GM19025 (cell line): ENCODE results near the gene CLRN3.

ENCODE experiments used
- ATAC-seq: cut with Tn5 transposase; IDR thresholded peaks from one replicate; pipeline ENCODE4 v1.9.1; 2021; ENCODE audit warnings: mild to moderate bottlenecking, low read depth, moderate library complexity; ENCODE audit not compliant: unreplicated experiment

The CLRN3 gene

DNA sequence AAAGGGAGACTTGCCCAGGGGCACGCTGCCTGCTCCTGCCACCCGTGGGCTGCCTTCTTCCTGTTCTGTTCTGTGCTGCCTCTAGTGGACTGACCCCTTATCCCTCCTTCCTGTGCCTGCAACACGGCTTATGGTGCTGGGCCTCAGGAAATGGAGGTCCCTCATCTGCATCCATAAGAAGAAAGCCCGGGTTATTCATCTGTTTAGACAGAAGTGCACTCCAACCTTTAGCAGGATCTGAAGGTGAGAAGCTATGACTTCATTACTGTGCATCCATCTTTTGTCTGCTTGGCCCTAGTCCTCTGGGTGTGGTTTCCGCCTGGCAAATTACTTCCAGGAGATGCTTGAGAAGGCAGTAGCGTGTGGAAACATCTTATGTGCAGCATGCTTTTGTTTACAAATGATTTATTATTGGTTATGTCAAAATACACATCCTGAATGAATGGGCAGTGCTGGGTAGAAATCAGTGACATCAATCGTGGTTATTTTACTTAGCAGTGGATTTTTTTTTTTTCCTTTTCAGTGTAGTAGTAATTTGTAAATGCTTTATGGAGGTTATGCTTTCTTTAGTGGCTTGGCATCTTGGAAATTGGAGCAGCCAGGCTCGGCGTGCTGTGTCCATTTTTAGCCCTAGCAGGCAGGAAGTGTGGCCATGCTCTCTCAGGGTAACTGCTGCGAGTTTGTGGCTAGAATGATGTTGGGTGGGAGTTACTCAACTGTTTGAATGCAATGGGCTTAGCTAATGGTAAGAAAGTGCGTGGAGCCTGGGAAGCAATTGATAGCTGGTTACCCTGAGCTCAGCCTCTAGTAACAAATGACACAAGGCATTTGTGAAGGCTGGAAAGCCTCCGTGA is 26.9 kb upstream of the CLRN3 start:
- ATAC-seq, result no peak

DNA sequence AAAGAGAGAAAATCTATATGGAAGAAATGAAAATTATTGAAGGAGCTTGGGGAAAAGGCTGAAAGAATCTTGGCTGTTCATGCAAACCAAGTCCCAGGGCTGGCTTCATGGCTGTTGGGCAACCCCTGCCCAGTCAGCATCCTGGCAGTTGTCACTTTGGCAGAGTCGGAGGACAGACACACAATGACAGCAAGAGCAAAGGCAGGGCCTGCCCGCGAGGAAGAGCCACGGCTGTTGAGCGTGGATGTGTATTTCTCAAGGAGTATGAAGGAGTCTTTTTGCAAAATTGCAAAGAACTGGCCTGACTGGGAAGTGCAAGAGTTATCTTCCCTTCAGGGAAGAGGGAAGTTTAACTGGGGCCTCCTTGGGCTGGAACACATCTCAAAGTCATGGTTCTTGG is 25.8 kb upstream of the CLRN3 start:
- ATAC-seq, result no peak

DNA sequence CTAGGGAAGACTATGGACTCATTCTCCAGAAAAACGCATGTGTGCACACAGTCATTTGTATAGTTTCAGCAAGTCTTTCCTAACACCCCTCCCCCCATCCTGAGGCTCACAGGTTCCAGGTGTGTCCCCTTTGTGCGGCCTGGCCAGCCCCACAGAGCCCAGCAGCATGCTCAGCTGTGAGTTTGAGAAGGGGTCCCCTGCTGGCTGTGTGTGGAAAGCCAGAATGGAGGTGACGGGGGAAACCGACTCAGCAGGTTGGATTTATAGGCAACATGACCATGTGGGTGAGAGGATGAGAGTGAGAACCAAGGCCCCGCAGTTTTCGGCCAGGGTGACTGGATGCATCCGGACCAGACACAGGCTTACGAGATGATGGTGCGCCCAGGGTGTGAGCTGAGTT is 24.1 kb upstream of the CLRN3 start:
- no peak for ATAC-seq

- ATAC-seq, result no peak
Measured at GRCh38 chr10:127915324-127915723, 22.6 kb upstream of the CLRN3 start.

DNA sequence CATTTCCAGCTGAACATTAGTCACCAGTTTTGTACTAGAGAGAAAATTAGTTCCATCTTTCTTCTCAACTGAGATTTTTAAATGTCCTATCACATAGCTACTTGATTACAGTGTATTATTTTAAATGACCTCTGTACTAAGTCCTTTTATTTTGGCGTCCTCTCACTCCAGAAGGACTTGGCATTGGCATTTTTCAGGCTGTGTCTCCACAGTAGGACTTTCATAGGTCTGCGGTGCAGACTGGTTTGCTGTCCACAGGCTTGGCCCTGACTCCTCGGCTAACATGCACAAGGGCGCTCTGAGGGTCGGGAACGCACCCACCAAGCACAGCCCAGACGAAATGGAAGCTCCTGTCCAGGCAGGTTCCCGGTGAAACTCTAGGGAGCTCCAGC is 20.6 kb upstream of the CLRN3 start:
- ATAC-seq, result no peak

DNA sequence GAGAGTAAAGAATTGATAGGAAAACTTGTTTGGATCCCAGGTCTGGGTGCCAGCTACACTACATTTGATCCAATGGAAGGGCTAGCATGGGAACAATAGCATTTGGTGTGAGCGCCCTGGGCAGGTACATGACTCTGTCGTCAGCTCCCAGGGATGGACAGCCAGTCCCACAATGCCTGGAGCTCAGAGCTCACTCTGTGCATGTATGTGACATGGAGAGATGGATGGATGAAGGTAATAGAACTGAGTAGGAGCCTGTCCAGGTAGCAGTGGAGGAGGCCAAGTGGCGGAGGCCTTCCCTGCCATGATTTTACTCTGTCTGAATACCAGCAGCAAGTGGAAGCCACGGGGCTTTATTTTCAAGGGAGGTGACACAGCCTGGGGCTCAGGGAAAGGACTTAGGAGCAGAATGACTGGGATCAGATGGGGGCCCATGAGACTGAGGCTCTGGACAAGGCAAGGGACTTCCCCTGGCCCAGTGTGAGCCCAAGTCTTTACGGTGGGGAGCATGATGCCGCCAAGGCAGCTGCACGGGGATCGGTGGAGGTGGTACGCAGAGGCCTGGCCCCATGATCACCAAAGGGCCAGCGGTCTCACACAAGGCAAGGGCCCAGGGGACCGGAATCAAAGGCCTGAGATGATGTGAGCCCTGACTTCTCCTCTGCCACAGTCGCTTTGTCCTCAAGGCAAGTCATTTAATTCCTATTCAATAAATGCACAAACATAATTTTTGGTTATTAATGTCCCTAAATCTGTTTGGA is 20.0 kb upstream of the CLRN3 start:
- no peak for ATAC-seq

DNA sequence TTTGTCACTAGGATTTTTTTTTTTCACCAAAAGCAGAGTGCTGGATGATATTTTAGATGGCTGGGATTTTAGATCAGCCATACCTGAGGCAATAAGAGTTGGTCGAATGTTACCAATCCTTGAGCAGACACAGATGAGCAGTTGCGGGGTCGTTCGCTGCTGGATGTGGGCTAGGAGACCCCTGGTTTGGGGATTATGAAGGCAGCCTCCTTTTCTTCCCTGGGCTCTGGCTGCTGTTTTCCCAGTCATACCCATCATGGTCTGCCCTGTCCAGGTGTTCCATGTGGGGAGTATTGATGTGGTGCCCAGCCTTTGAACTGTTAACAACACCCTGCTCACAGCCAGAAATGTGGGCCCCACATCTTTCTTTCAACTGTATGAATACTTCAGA is 19.1 kb upstream of the CLRN3 start:
- ATAC-seq, result no peak

DNA sequence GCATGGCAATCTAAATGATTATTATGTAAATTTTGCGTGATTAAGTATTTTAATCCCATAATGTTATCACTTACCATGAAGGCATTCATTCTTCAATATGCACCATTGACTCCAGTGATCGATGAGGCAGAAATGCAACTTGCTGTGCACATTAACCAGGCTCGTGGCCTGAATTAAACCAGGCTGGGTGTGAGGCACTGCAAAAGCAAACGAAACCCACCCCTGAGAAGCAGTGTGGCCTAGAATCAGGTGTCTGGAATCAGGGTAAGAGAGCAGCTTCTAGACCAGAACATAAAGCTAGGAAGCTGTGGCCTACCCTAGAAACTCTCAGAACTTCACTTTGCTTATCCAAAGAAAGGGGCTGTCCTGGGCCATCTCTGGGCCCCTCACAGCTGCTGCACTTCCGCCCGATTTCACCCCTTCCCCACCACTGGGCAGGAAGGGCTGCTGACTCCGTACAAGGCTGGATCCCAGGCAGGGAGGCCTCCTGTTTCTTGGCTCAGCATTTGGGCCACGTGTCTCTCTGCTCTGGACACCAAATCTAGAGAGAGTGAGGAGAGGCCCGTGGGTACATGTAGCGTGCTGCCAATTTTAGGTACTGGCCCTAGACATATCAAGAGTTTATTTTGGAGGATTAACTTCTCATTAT is 18.6 kb upstream of the CLRN3 start:
- no peak for ATAC-seq

DNA sequence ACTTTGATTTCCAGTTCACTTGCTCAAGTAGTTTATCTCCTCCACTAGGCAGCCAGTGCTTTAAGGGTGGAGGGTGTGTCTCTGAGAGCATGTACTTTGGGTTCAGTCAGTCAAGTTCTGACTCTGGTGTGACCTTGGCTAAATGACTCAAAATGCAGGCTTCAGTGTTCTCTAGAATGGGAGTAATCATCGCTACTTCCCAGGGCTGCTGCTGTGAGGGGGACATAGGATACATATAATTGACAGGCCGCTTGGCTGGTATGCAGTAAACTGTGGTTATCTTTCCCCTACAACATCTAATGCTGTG is 17.7 kb upstream of the CLRN3 start:
- no peak for ATAC-seq

DNA sequence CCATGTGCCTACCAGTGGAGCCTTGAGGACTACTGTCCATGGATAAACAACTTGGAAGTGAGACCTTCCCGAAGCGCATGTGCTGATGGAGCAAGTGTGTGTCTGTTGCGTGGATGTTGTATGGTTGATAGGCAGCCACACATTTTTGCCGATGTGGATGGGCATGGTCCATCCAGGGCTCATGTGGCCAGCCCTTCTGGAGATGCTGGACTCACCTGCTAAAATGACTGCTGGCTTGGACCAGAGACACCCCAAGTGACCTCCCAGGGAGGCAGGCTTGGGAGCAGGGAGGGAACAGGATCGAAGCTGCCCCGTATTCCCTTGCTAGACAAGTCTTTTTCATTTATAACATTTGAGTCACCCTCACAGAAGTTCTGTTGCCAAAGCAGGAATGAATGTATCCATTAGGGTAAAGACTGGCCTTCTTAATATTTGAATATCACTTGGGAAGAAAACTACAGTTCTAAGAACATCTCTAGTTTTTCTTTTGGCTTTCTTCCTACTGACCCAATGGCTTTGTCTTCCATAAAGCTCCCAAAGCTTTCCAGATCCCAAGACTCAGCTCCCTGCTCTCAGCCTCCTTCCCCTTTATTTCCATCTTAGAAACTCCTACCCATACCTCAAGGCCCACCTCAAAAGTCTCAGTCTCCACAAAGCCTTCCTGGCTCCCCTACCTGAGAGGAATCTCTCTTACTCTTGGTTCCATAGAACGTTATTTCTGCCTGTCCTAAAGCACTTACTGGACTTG is 17.1 kb upstream of the CLRN3 start:
- ATAC-seq, result no peak

- no peak for ATAC-seq
Measured at GRCh38 chr10:127908959-127909267, 16.2 kb upstream of the CLRN3 start.

- ATAC-seq, result no peak
Measured at GRCh38 chr10:127908106-127908958, 15.6 kb upstream of the CLRN3 start.

DNA sequence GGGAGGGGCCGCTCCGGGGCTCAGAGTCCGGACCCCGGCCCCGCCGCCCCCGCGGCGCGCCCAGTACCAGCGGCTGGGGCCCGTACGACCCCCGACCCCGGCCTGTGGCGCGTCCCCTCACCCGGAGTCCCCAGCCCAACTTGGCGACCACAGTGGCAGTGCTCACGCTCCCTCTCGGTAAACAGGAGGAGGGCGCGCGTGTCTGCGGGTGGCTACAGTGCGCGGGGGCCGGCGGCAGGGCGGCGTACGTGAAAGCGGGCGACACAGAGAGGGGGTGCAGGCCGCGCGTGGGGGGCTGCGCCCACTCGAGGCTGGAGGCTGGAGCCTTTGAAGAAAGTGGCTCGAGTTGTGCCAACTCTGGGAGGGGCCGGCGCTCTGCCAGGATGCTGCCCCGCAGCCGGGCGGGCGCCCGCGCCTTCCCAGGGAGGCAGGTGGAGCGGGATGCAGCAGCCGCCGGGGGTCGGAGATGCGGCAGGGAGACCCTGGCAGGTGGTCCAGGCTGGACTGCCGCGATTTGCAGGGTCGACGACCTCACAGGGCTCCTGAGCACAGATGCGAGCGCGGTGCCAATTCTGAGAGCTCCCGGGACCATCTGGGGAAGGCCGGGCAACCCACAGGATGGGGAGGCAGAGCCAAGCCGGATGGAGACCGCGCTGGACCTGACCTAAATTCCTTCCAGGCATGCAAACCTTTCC is 14.8 kb upstream of the CLRN3 start:
- ATAC-seq, result no peak

- peak; percentile 91 for ATAC-seq
Measured at GRCh38 chr10:127906548-127907377, 14.0 kb upstream of the CLRN3 start, which contains the start of gene PTPRE. Gene PTPRE (plus strand): TSS chr10:127907103. CDS start chr10:128040882, 133,779 bp downstream.

DNA sequence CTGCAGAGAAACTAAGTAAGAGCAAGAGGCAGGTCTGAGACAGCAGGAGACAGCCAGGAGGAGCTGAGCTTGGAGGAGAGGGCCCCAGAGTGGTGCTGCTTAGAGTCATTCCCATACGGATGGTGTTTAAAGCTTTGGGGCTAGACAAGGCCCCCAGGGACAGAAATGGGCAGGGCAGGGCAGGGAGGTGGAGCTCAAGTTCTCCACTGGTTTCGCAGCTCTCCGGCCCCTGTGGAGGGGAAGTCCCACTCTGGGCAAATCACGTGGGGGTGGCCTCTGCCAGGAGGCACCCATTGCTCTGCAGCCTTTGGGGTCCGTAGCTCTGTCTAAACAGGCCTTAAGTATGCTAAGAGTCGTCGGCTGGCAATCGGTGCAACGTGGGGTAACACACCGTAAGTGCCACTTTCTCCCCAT is 13.1 kb upstream of the CLRN3 start:
- no peak for ATAC-seq

DNA sequence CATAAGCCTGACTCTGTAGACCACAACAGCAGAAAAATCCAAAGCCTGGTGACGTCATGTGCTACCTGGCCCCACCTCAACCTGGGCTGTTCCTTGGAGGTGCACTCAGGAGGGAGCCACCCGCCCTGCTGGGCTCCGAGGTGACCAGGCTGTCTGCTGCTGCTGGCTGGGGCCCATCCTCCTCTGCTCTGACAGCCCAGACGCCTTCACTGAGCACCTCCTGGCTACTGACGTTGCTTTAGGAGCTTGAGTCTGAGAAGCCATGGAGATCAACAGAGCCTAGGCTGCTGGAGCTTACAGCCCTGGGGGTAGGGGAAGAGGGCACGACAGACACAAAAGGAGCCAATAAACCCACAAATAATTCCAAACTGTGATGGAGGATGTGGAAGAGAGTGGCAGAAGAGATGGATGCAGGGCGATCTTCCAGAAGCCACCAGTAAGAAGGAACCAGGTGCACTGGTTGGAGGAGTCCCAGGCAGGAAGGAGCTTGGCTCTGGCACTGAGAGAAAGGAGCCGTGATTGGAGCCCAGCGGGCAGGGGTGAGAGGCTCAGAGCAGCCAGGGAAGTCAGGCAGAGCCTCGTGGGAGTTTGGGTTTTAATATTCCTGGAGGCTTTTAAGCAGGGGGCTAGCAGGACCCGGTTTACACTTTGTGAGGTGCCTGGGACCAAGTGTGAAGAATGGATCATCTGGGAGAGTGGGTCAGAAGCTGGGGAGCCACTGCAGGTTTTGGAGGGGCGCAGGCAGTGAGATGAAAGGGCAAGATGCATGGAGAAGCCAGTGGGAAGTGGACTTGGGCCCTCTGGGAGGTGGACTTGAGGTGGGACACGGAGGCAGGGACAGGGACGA is 12.5 kb upstream of the CLRN3 start:
- ATAC-seq, result no peak

DNA sequence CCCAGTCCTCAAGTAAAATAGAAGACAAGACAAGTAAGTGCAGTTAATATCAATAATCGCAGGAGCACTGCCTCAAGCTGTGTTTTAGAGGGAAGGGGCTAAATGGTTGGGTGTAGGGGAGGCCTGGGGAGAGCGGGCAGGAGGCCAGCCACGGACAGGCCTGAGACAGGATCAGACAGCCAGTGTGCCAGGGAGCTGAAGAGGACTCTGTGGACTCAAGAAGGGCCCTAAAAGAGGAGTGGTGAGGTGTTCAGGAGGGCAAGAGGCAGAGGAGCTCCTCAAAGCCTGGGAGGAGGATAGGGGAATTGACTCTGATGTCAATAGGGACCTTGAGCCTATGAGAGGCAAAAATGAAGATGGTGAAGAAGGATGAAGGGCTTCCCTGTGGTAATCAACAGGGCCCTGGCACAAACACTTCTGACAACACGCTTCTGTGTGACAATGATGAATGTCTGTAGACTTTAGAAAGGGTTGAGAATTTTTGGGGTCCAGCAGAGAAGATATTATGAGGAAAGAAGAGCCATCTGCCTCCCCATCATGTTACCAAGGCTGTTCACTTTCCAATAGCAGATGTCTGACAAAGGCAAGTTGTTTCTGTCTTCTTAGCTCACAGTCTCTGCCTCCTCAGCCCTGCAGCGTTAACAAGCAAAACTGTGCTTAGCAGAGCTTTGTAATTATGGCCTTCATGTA is 11.7 kb upstream of the CLRN3 start:
- ATAC-seq, result no peak
